DMS79 treated with DMSO at 0.1 percent for 48 hours (cell line): ENCODE measurements around the gene TMEM263.
A peak's percentile ranks its signal among the peaks of the same experiment; 100 is the strongest.
"Not testable (repeated sequence)": the region's sequence is repeated elsewhere in the genome, so short reads cannot be mapped to it uniquely, and the experiment has no call there.

Experiments
- DNase-seq: peaks from one replicate; lab custom pipeline; 2025; lab: John Stamatoyannopoulos, UW

Gene TMEM263

GRCh38 chr12:106955377-106956047 is at the start of gene TMEM263:
TMEM263 (plus strand) TSS chr12:106955907; CDS start chr12:106967117, 11,210 bp downstream.
- DNase-seq = peak; percentile 96

GRCh38 chr12:106906715-106907114 is 49.0 kb upstream of the TMEM263 start:
- DNase-seq = no peak

- DNase-seq = no peak
Observed at GRCh38 chr12:106907411-106907810, 48.3 kb upstream of the TMEM263 start.

DNA sequence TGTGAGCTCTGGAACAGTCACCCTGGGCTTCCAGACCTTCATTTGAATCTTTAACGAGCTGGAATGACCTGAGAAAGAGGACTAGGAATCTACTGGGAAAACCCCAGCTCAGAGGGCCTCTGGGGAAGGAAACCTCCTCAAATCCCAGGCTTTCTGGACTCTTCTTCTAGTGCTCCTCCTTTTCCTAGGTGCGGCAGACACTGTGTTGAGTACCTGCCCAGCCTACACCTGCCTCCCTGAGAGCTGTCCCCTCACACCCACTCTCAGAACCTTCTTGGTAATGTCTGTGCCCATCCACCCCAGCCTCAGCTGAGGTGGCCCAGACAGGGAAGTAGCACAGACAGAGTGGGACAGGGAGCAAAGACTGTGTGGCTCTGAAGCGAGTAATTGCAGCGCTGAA is 47.9 kb upstream of the TMEM263 start:
- no peak for DNase-seq

DNA sequence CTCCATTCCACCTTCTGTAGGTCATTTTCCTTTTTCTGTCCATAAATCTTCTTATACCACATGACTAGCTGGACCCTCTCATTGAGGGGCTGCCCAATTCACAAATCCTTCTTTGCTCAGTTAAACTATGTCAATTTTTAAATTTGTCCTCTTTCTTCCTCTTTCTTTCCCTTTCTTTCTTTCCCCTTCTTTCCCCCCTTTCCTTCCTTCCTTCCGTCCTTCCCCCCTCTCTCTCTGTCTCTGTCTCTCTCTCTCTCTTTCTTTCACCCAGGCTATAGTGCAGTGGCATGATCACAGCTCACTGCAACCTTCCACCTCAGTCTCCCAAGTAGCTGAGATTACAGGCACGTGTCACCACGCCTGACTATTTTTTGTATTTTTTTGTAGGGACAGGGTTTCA is 47.1 kb upstream of the TMEM263 start:
- no peak for DNase-seq

- no peak for DNase-seq
Observed at GRCh38 chr12:106910202-106910601, 45.5 kb upstream of the TMEM263 start.

- no peak for DNase-seq
Observed at GRCh38 chr12:106911581-106911980, 44.1 kb upstream of the TMEM263 start.

GRCh38 chr12:106913456-106913855 is 42.3 kb upstream of the TMEM263 start:
- no peak for DNase-seq

DNA sequence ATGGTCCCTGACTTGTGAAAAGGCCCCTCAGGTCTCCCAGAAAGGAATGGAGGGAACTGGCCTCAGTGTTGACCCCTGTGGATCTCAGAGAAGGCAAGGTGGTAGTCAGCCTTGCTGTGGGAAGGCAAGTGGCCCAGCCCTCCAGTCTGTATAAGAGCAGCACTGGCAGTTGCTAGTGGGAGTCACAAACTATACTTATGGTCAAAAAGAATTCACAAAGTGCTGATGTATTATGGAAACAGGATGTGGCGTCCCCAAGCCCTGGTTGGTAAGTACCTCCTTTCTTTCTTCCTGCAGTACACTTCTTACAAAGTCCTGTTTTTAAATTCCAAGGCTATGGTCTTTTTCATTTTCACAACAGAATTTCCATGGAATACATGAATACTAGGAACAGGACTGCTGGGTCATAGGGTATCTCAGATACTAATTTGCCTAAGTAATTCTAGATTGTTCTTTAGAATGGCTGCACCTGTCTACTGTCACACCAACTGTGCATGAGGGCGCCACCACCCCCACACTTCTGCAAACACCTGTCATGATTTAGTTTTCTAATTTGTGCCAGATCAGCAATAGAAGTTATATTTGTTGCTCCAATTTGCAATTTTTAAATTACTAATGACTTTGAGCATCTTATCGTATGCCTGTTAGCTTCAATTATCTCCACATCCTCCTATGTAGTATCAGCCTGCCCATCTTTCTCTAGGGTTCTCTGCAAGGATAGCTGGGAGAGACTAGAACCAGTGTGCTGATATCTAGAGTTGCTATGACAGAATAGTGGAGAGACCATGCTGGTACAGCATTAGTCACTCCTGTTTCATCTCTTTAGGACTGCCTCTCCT is 40.7 kb upstream of the TMEM263 start:
- no peak for DNase-seq

GRCh38 chr12:106915635-106916026 is 40.1 kb upstream of the TMEM263 start:
- DNase-seq = no peak

DNA sequence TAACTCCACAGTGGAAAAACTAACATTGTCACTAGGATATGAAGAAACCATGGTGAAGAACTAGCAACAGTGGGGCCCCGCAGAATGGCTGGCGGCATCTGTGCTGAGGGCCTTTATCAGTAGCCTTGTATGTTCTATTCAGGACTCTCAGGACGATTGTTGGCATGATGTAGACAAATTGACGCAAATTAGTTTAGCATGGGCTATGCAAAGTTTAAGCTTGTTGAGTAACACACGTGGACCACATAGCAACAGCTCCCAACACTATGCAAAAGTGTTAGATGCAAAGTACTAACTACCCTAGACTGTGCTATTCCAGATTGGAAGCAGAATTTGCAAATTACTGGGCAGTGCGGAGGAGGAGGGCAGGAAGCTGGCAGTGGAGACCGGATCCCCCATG is 38.2 kb upstream of the TMEM263 start:
- no peak for DNase-seq

DNA sequence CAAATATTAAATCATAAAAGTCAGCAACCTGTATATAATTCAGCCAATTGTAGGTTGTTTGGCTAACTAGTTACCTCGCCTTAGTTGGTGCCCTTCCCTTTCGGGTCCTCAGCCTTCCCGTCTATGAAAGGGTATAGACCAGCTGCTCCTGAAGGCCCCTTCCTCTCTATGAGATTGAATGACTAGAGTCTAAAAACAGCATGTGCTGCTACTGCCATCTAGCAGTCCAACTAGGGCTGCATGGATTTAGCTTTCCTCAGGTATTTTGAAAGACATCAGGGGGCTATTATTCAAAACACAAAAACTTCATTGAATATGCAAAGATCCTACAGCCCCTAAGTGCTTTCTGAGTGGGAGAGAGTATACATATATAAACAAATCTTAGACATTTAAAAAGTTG is 37.0 kb upstream of the TMEM263 start:
- DNase-seq = peak; percentile 46

DNA sequence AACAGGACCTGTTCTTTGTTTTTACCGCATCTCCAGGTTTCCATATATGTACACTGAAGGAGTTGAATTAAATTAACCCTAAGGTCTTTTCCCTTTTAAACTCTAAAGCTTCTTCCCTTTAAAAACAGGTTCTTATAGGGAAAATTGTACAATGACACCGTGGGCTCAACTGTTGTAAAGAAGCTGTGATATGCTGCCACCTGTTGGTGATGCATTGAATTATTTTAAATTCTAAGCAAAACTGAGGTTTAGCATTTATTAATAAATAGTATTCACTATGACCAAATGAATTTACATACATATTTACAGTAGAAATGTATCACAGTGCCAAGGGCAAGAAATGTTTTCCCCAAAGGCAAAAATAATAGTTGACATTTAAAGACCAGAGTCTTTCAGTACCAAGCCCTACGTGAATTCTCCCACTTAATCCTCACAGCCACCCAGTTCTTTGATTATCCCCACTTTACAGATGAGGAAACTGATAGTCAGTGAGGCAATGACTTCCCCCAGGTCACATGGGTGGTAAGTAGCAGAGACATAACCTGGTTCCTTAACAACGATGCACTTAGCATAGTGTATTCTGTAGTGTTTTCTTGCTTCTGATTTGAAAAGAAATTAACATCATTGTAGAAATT is 35.7 kb upstream of the TMEM263 start:
- DNase-seq = peak; percentile 34

DNA sequence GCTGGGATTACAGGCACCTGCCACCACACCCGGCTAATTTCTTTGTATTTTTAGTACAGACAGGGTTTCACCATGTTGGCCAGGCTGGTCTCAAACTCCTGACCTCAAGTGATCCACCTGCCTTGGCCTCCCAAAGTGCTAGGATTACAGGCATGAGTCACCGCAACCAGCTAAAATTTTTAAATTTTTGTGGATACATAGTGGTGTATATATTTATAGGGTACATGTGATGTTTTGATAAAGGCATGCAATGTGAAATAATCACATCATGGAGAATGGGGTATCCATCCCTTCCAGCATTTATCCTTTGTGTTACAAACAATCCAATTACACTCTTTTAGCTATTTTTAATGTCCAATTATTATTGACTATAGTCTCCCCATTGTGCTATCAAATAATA is 33.7 kb upstream of the TMEM263 start:
- not testable (repeated sequence) for DNase-seq

GRCh38 chr12:106923594-106923993 is 32.1 kb upstream of the TMEM263 start:
- DNase-seq = not testable (repeated sequence)

GRCh38 chr12:106924268-106924861 is 31.3 kb upstream of the TMEM263 start:
- no peak for DNase-seq

DNA sequence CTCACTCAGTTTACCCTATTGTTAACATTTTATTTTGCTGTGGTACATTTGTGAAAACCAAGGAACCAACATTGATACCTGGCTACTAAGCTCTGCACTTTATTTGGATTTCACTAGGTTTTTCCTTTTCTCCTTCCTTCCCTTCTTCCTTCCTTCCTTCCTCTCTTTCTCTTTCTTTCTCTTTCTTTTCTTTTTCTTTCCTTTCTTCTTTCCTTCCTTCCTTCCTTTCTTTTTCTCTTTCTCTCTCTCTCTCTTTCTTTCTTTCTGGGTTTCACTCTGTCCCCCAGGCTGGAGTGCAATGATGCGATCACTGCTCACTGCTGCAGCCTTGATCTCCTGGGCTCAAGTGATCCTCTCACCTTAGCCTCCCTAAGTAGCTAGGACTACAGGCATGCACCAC is 29.1 kb upstream of the TMEM263 start:
- DNase-seq = no peak

GRCh38 chr12:106934277-106934676 is 21.4 kb upstream of the TMEM263 start:
- no peak for DNase-seq

GRCh38 chr12:106941481-106942156 is 14.1 kb upstream of the TMEM263 start:
- no peak for DNase-seq

- DNase-seq = no peak
Observed at GRCh38 chr12:106942775-106943174, 12.9 kb upstream of the TMEM263 start.

DNA sequence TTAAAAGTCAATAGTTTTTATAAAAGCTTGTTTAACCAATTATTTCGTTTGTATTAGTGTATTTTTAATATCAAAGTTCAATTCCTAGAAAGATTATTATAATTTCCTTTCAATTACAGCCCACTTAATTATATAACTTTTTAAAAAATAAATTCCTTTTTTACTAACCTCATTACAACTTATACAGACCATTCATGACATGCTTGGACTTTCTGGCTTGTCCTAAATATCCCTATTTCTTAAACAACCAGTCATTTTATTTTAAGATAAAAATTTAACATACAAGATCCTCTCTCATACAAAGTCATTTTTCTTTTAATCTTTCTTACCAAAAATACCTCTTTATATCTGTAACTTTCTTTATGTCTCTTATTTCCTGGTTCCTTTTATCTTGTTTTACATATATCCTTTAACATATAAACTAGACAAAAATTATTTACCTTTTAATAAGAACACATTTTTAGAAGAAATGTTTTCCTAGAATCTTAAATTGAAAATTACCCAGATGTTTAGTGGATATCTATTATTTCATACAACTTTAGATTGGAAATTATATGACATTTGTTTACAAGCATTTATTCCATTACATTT is 10.4 kb upstream of the TMEM263 start:
- no peak for DNase-seq

GRCh38 chr12:106947461-106947860 is 8.2 kb upstream of the TMEM263 start:
- DNase-seq = no peak
